ENCODE results near the gene TTC12.

Gene TTC12

DNA sequence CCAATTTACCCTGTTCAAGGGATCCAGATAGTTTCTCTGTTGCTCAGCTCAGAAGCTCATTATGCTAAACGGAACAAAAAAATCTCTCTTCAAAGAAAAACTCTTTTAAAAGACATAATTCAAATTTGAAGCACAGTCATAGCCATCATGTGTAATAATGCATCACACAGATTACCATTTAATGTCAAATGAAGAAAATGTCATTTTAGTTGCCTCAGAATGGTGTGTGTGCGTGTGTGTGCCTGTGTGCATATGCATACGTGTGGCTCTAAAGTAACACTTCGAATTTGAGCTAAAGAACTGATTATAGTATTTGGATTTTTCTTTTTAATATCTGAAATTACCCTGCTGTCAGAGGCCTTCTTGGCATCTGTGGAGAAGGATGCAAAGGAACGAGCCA is 9.9 kb downstream of the TTC12 start:
- DNase-seq (ENCODE audit: low read depth in 2 of 3, low spot score in 1 of 3), result no peak

GRCh38 chr11:113329725-113330124 is 15.3 kb downstream of the TTC12 start:
- no peak for DNase-seq (ENCODE audit: low read depth in 2 of 3, low spot score in 1 of 3)

DNA sequence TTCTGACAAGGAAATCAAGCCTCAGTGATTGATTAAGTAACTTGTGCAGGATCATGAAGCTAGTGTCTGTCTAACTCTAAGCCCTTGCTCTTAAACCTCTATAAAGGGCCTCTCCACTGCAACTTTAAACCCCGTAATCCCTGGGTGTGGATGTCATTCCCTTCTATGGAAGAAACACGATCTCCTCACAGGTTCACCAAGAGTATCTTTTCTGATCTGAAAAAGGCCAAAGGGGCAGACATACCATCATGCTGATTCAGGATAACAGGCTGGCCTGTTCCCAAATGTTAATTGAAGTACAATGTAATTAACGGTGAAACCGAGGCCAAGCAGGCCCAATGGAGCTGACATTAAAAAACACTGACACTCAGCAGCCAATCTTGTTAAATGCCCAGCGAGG is 17.1 kb downstream of the TTC12 start:
- DNase-seq (ENCODE audit: low read depth in 2 of 3, low spot score in 1 of 3), result no peak

DNA sequence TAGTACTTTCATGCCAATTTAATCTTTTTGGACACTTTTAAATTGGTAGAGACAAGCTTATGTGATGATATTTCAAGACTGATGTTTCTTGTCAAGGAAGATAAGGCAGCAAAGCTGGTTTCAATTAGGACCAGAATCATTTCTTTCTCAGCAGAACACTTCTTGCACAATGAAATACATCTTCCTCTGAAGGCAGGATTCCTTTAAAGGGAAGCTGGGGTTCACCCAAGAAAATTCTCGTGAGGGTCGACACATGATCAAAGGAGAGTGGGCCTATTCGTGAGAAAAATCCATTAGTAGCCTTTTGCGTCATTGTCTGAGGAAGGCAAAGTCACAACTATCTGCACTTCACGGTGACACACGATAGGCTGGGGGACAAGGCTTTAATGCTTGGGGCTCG is 17.6 kb downstream of the TTC12 start:
- DNase-seq (ENCODE audit: low read depth in 2 of 3, low spot score in 1 of 3), result no peak

- DNase-seq (ENCODE audit: low read depth in 2 of 3, low spot score in 1 of 3), result no peak
Observed at GRCh38 chr11:113332638-113333329, 18.4 kb downstream of the TTC12 start.

DNA sequence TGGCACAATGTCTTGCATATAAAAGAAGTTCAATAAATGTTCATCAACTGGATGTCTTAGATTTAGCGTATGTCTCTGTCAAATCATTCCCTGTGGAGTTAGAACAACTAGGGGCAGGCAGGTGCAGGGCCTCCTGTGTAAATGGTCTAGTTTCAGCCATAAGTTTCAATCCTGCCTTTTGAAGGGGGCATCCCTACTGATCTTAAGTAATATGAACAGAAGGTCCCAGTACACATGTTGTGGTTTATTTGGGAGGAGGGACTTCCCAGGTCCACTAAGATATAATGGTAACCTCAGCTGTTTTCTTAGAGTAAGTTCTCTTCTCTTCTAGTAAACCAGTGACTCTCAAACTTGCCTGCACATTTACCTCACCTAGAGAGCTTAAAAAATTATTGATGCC is 19.8 kb downstream of the TTC12 start:
- no peak for DNase-seq (ENCODE audit: low read depth in 2 of 3, low spot score in 1 of 3)

DNA sequence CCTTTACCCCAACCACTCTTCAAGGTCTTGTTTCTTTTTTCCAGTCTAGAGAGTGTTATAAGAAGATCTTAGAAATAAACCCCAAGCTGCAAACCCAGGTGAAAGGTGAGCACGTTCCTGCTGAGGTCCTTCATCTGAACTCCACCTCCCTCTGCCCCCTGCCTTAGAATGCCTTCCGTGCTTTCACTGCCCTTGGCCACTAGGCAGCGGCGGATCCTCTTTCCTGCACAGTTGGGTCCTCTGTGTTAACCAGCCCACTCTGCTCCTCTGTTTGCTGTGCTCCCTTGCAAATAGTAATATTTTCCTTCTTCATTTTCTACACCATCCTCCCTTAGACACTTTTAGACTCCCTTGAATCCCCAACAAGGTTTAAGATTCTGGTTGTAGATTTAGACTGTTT is 24.3 kb downstream of the TTC12 start:
- no peak for DNase-seq (ENCODE audit: low read depth in 2 of 3, low spot score in 1 of 3)

GRCh38 chr11:113339929-113340589 is 25.7 kb downstream of the TTC12 start:
- no peak for DNase-seq (ENCODE audit: low read depth in 2 of 3, low spot score in 1 of 3)

DNA sequence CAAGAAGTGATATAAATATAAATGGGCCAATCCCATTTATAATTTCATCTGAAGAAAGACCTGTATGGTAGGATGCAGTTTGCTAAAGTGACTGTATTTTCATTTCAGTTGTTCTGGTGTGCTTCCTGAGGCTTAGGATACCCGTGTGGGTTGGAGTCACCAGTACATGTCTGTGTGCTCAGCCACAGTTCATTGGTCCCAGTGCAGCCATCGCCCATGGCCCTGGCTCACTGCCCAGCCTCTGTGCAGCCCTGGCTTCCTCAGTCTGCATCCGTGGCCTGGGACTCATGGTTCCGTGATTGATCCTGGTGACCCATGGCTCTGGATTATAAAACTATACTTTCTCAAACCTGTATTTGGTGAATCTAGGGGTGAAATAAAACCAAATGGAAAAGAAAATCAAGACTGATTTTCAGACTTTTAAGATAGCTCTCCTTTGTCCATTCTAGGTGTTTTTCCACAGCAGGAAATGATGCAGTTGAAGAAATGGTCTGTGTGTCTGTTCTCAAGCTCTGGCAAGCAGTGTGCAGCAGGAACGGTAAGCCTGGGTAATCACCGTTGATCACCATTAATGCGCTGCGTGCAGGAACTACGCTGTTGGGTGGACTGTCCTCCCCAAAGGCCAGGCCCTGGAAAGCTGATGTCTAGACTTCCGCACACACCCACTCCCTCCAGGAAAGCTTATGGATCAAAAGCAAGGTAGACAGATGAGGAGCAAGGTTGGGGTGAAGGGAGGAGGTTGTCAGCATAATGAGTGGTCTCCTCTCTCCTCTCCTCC is 27.2 kb downstream of the TTC12 start:
- no peak for DNase-seq (ENCODE audit: low read depth in 2 of 3, low spot score in 1 of 3)

DNA sequence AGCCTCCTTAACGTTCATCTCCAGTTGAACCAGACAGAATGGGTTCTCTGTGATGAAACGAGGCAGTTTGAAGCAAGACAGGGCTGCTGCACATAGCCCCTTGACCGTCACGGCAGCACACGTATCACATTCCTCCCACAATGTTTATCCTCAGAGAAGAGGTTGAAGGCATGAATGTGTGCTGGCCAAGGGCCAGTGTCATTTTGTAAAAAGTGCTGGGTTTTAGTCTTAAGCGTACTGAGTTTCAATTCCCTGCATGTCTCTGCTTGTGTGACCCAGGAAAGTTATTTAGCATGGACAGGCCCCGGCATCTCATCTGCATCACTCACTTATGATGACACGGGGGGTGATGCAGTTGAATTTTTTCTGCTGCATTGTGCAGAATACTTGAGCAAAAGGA is 31.6 kb downstream of the TTC12 start:
- no peak for DNase-seq (ENCODE audit: low read depth in 2 of 3, low spot score in 1 of 3)

GRCh38 chr11:113349528-113349927 is 35.1 kb downstream of the TTC12 start:
- no peak for DNase-seq (ENCODE audit: low read depth in 2 of 3, low spot score in 1 of 3)

GRCh38 chr11:113350336-113351067 is 36.1 kb downstream of the TTC12 start:
- no peak for DNase-seq (ENCODE audit: low read depth in 2 of 3, low spot score in 1 of 3)

DNA sequence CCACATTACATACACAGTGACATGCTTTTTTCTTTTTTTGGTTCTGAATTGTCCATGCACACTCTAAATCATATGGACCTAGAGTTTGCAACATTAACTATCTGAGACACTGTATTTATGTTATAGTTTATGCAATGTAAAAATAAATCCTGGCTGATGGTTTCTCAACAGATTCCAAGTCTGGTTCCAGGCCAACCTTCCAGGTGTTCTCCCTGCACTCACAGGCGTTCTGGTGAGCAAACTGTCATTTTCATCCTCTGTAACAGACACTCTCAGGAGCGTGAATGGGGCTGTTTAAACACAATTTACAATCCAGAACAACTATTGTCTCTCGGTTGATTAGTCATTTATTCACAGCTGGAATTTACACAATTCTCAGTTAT is 36.7 kb downstream of the TTC12 start:
- DNase-seq (ENCODE audit: low read depth in 2 of 3, low spot score in 1 of 3), result no peak

- no peak for DNase-seq (ENCODE audit: low read depth in 2 of 3, low spot score in 1 of 3)
Observed at GRCh38 chr11:113351480-113351879, 37.1 kb downstream of the TTC12 start.

- DNase-seq (ENCODE audit: low read depth in 2 of 3, low spot score in 1 of 3), result no peak
Observed at GRCh38 chr11:113356203-113356602, 41.8 kb downstream of the TTC12 start.

- DNase-seq (ENCODE audit: low read depth in 2 of 3, low spot score in 1 of 3), result no peak
Observed at GRCh38 chr11:113363406-113363805, 49.0 kb downstream of the TTC12 start.

- DNase-seq (ENCODE audit: low read depth in 2 of 3, low spot score in 1 of 3), result no peak
Observed at GRCh38 chr11:113363996-113364641, 49.7 kb downstream of the TTC12 start.

DNA sequence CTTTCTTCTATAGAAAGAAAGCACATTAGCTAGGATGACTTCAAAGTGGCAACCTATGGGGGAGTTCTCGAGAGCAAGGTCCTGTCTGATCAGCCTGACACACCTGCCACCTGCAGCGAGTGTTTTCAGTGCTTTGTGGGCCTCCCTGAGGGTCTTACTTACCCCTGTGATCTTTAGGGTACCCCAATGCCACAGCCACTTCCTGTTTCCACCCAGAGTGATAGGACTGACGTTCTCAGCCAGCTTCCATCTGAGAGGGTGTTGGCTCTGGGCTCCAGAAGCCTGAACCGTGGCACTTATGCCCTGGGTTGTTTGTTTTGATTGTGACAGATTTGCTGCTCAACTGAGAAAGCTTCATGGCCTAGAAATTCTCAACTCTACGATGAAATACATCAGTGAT is 51.5 kb downstream of the TTC12 start:
- no peak for DNase-seq (ENCODE audit: low read depth in 2 of 3, low spot score in 1 of 3)

DNA sequence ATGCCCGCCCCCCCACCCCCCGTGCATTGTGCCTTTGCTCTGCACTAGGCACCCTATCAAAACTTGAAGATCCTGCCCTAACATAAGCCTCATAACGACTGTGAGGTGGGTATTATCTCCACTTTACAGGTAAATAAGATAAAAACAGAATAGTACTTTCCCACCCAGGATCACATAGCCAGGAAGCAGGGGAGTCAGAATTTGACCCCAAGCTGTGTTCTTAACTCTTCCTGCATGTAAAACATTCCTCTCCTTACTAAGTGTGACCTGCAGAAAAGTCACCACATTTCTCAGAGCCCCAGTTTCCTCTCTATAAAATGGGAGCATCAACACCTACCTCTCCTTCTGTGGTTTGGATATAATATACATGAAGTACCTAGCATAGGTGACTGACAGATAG is 55.0 kb downstream of the TTC12 start:
- no peak for DNase-seq (ENCODE audit: low read depth in 2 of 3, low spot score in 1 of 3)

- DNase-seq (ENCODE audit: low read depth in 2 of 3, low spot score in 1 of 3), result no peak
Observed at GRCh38 chr11:113370634-113371033, 56.3 kb downstream of the TTC12 start.

- no peak for DNase-seq (ENCODE audit: low read depth in 2 of 3, low spot score in 1 of 3)
Observed at GRCh38 chr11:113372309-113372708, 57.9 kb downstream of the TTC12 start.
